ENCODE data around the gene RBM15. TPM values are rescaled to one million over a fixed set of nuclear protein-coding genes. Genes with fewer than 3 reads are reported as not detected.

Gene RBM15
- total RNA-seq, 1 experiment from 2014 or later = 44.0 TPM

- ChIA-PET CTCF (no interaction called here), POLR2A (no interaction called here), RAD21 (ENCODE audit: low non-redundant PET in 1 of 2, low total read pairs in 2 of 2, uncharacterized antibody in 2 of 2, unreplicated experiment in 2 of 2) (no interaction called here)
- no peak overlapping the region for H3K4me2 ChIP-seq (ENCODE audit: low read length)
- no peaks in the 10 kb centered on the region for H3K9me2 ChIP-seq (ENCODE audit: insufficient read depth)
- no TSS peak for BruUV-seq (replicated peaks)
- DNase-seq (ENCODE audit: low read depth, low spot score) = no peak
- H3K9me3 ChIP-seq (ENCODE audit: control insufficient read depth in 1 of 2, insufficient read depth in 1 of 2, low read depth in 1 of 2, low read length in 2 of 2) = no peaks in the 10 kb centered on the region
- no peak overlapping the region for H2AFZ ChIP-seq (ENCODE audit: low read depth, low read length, poor library complexity, severe bottlenecking)
- intact Hi-C loops (cut with micrococcal nuclease) = no loop called here
- H3K4me3 ChIP-seq (replicated peaks in 1 of 2; ENCODE audit: low read depth in 1 of 2, low read length in 2 of 2) = no peak overlapping the region
- H3K9ac ChIP-seq (ENCODE audit: low read length) = no peak overlapping the region
- peaks cover 52 to 56% of the 10 kb centered on the region in 2 experiments for H3K36me3 ChIP-seq (ENCODE audit: control insufficient read depth in 1 of 2, insufficient read depth in 2 of 2, low read length in 2 of 2)
- no peak overlapping the region for H3K27ac ChIP-seq (ENCODE audit: low read depth, low read length)
- no peak for ATAC-seq
- peaks cover 69% of the 10 kb centered on the region; the same call in 1 of the 2 replicates for H4K20me1 ChIP-seq (ENCODE audit: insufficient read depth)
- TF ChIP-seq EZH2phosphoT487 (IDR thresholded peaks at IDR 0.05; ENCODE audit: borderline replicate concordance) (no peak), CEBPB (IDR thresholded peaks at IDR 0.05; ENCODE audit: low read depth) (no peak), ZFX (IDR thresholded peaks at IDR 0.05) (no peak), POLR2A (IDR thresholded peaks at IDR 0.05; ENCODE audit: borderline replicate concordance, extremely low read depth, insufficient read depth, insufficient read length) (no peak), REST (IDR thresholded peaks at IDR 0.05; ENCODE audit: low read depth) (no peak), CTCF (IDR thresholded peaks at IDR 0.05 in 2 of 3, conservative IDR thresholded peaks at IDR 0.05 in 1 of 3; ENCODE audit: borderline replicate concordance in 1 of 3, insufficient read depth in 1 of 3, low read depth in 2 of 3, low read length in 2 of 3) (no peak), EZH2 (IDR thresholded peaks at IDR 0.05) (no peak), SRF (IDR thresholded peaks at IDR 0.05; ENCODE audit: low read depth) (no peak), ELF1 (IDR thresholded peaks at IDR 0.05; ENCODE audit: borderline replicate concordance, low read depth) (no peak), POLR2AphosphoS5 (IDR thresholded peaks at IDR 0.05; ENCODE audit: low read depth, low read length) (no peak), RAD21 (IDR thresholded peaks at IDR 0.05; ENCODE audit: low read depth) (no peak), JUND (IDR thresholded peaks at IDR 0.05) (no peak)
- TF ChIP-seq, protein P1, sequence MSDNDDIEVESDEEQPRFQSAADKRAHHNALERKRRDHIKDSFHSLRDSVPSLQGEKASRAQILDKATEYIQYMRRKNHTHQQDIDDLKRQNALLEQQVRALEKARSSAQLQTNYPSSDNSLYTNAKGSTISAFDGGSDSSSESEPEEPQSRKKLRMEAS (IDR thresholded peaks at IDR 0.05) = no peak
- TF ChIP-seq, protein P2, sequence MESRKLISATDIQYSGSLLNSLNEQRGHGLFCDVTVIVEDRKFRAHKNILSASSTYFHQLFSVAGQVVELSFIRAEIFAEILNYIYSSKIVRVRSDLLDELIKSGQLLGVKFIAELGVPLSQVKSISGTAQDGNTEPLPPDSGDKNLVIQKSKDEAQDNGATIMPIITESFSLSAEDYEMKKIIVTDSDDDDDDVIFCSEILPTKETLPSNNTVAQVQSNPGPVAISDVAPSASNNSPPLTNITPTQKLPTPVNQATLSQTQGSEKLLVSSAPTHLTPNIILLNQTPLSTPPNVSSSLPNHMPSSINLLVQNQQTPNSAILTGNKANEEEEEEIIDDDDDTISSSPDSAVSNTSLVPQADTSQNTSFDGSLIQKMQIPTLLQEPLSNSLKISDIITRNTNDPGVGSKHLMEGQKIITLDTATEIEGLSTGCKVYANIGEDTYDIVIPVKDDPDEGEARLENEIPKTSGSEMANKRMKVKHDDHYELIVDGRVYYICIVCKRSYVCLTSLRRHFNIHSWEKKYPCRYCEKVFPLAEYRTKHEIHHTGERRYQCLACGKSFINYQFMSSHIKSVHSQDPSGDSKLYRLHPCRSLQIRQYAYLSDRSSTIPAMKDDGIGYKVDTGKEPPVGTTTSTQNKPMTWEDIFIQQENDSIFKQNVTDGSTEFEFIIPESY (IDR thresholded peaks at IDR 0.05; ENCODE audit: extremely low read depth, insufficient replicate concordance, low read length) = no peak
- TF ChIP-seq, protein P3, sequence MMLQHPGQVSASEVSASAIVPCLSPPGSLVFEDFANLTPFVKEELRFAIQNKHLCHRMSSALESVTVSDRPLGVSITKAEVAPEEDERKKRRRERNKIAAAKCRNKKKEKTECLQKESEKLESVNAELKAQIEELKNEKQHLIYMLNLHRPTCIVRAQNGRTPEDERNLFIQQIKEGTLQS (IDR thresholded peaks at IDR 0.05) = no peak
- peaks cover 100% of the 10 kb centered on the region for H3K79me2 ChIP-seq (ENCODE audit: insufficient read depth, low read length)
- H3K27me3 ChIP-seq (ENCODE audit: insufficient read depth, low read length) = no peaks in the 10 kb centered on the region
- H3K4me1 ChIP-seq (ENCODE audit: control insufficient read depth in 1 of 2, insufficient read depth in 2 of 2, low read length in 2 of 2) = no peaks in the 10 kb centered on the region
These were observed 7.5 kb downstream of the RBM15 start for GRCh38 chr1:110346690-110347089.
